ENCODE results near the gene TLK2. TPM values are rescaled to one million over a fixed set of nuclear protein-coding genes. Genes with fewer than 3 reads are reported as not detected.

The TLK2 gene
- total RNA-seq, 2 donors from 2014 or later = 39.0 to 44.1 TPM

DNA sequence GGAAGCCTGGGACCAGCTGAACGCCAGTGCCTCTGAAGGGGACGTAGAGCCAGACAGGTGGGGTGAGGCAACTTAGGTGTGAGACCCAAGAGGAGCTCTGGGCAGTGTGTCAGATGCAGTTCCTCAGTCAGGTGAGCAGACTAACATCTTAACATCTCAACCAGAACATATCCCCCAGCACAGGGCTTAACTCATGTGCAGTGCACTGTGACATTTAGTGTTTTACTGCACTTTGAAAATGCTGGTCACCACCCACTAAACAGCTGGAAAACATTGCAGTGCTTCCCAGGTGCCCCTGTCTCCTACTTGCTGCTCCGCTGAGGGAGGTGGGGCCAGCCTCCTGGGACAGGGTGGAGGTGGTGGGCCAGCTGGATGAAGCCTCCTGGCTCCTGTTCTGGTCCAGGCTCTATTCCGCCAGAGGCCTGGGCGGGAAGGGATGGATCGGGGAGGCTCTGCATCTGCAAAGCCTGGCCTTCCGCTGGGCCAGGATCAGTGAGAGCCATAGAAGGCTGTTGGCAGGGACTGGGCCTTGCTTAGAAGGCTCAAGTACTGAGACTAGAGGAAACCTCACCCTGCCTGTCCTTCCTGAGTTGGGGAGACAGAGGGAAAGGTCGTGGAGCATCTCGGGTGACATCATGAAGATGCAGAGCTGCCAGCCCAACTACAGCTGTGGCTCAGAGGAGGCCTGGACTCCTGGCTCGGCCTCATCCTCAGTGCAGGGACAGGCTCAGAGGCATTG is 141.0 kb downstream of the TLK2 start:
- no peaks in the 10 kb centered on the region for H3K27me3 ChIP-seq
- no peak overlapping the region for H3K27ac ChIP-seq
- no peak overlapping the region for H3K4me3 ChIP-seq
- no peaks in the 10 kb centered on the region for H3K36me3 ChIP-seq
- no peaks in the 10 kb centered on the region for H3K4me1 ChIP-seq
- DNase-seq = no peak
- H3K9me3 ChIP-seq = no peaks in the 10 kb centered on the region
- TF ChIP-seq, protein P1, sequence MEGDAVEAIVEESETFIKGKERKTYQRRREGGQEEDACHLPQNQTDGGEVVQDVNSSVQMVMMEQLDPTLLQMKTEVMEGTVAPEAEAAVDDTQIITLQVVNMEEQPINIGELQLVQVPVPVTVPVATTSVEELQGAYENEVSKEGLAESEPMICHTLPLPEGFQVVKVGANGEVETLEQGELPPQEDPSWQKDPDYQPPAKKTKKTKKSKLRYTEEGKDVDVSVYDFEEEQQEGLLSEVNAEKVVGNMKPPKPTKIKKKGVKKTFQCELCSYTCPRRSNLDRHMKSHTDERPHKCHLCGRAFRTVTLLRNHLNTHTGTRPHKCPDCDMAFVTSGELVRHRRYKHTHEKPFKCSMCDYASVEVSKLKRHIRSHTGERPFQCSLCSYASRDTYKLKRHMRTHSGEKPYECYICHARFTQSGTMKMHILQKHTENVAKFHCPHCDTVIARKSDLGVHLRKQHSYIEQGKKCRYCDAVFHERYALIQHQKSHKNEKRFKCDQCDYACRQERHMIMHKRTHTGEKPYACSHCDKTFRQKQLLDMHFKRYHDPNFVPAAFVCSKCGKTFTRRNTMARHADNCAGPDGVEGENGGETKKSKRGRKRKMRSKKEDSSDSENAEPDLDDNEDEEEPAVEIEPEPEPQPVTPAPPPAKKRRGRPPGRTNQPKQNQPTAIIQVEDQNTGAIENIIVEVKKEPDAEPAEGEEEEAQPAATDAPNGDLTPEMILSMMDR (IDR thresholded peaks at IDR 0.05) = no peak
- intact Hi-C loops (cut with DNase I) = no loop called here
- H3K9ac ChIP-seq (ENCODE audit: low read depth in 2 of 2, low read length in 2 of 2) = no peak overlapping the region

- DNase-seq = no peak
- no peaks in the 10 kb centered on the region for H3K36me3 ChIP-seq
- H3K27me3 ChIP-seq = no peaks in the 10 kb centered on the region
- no peak overlapping the region for H3K9ac ChIP-seq (ENCODE audit: low read depth in 2 of 2, low read length in 2 of 2)
- intact Hi-C loops (cut with DNase I) = no loop called here
- no peak overlapping the region for H3K27ac ChIP-seq
- H3K4me3 ChIP-seq = no peak overlapping the region
- H3K9me3 ChIP-seq = no peaks in the 10 kb centered on the region
- no peaks in the 10 kb centered on the region for H3K4me1 ChIP-seq
- TF ChIP-seq, protein P1 (IDR thresholded peaks at IDR 0.05) = no peak
Observed at GRCh38 chr17:62621223-62621622, 142.6 kb downstream of the TLK2 start.

DNA sequence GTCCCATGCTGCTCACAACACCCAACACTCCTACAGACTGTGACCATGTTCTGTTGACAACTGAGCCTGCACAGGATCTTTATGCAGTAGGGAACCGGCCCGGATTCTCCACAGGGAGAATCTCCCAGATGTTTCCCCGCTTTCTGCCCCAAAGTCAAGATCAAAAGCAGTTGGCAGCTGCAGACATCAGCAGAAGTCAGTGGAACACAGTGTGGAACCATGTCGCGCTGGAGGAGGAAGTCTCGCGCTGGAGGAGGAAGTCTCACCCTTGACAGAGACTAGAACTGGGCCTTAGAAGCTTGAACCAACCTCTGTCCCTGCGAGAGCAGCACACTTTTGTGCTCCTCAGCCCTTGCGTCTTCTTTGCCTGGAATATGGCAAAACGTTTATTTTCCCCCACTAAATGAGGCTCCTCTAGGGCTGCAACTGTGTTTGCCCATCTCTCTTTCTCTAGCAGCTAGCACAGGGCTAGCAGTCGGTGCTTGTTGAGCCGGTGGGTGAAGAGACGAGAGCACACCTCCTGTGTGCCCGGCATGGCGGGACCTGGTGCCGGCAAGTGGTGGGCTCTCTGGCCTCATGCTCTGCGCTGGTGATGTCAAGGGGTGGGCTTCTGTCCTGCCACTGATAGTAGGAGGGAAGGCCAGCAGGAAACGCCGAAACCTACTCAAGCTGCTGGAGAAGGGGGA is 146.7 kb downstream of the TLK2 start:
- intact Hi-C loops (cut with DNase I) = no loop called here
- Histone ChIP-seq H3K27ac (peak overlapping the region; percentile 33), H3K4me1 (no peaks in the 10 kb centered on the region), H3K9me3 (no peaks in the 10 kb centered on the region), H3K27me3 (peaks cover 24% of the 10 kb centered on the region), H3K36me3 (no peaks in the 10 kb centered on the region), H3K4me3 (no peak overlapping the region), H3K9ac (ENCODE audit: low read depth in 2 of 2, low read length in 2 of 2) (peak overlapping the region in 1 of 2 donors; percentile 4)
- DNase-seq = no peak
- TF ChIP-seq, protein P1 (IDR thresholded peaks at IDR 0.05) = no peak

DNA sequence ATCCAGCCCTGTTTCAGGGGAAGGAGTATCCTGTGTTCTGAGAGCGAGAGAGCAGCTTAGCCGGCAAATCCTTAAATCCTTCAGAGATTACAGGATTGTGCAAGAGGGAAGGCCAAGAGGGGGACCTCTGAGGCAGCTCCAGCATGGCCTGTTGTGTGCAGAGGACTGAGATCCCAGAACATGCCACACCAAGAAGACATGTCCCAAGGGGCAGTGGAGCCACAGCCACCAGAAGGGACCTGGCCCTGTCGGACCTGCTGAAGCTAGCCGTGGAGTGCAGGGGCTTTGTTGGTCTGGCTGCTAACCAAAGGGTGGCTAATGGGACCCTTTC is 147.2 kb downstream of the TLK2 start:
- Histone ChIP-seq H3K9ac (ENCODE audit: low read depth in 2 of 2, low read length in 2 of 2) (no peak overlapping the region), H3K4me1 (no peaks in the 10 kb centered on the region), H3K27me3 (peaks cover 24% of the 10 kb centered on the region), H3K4me3 (no peak overlapping the region), H3K9me3 (no peaks in the 10 kb centered on the region), H3K27ac (peak overlapping the region; percentile 33), H3K36me3 (no peaks in the 10 kb centered on the region)
- TF ChIP-seq, protein P1 (IDR thresholded peaks at IDR 0.05) = no peak
- intact Hi-C loops (cut with DNase I) = no loop called here
- peak; percentile 26 for DNase-seq

DNA sequence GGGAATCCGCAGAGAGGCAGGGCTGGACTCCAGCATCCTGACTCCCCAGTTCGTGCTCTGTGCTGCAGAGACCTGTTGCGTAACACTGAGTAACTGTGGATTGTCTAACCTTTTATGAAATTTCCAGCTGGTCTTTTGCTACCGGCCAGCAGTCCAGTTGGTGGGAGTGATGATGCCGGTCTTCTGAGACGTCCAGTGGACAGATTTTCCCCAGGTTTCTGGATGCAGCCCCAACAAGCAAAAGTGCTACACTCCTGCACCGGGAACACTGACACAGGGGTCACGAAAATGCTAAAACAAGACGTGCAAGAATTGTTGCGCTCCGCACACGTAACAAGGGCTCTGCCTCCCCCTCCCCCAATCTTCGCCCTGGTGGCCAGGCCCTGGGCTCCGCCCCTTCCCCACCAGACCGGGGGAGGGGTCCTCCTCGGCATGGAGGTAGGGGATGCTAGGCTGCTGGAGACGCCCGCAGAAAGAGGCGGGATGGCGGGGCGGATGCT is 148.1 kb downstream of the TLK2 start:
- peaks cover 24% of the 10 kb centered on the region for H3K27me3 ChIP-seq
- no peaks in the 10 kb centered on the region for H3K36me3 ChIP-seq
- no peaks in the 10 kb centered on the region for H3K9me3 ChIP-seq
- intact Hi-C loops (cut with DNase I) = no loop called here
- peak overlapping the region; percentile 47 for H3K4me3 ChIP-seq
- peak overlapping the region; percentile 3 to 56 for H3K9ac ChIP-seq (ENCODE audit: low read depth in 2 of 2, low read length in 2 of 2)
- TF ChIP-seq, protein P1 (IDR thresholded peaks at IDR 0.05) = no peak
- peak overlapping the region; percentile 76 for H3K27ac ChIP-seq
- no peaks in the 10 kb centered on the region for H3K4me1 ChIP-seq
- DNase-seq = peak; percentile 32
